Effector memory CD4-positive, alpha-beta T cell (primary cell): Measurements from ENCODE around the gene TNNI3.
A peak's percentile ranks its signal among the peaks of the same experiment; 100 is the strongest.
"Not testable (repeated sequence)": the region's sequence is repeated elsewhere in the genome, so short reads cannot be mapped to it uniquely, and the experiment has no call there.

Source experiments
- DNase-seq, 3 donors: peaks; one replicate each; pipeline ENCODE4 v3.0.0-alpha.2; 2020
- H3K27ac ChIP-seq: 2 replicates; pipeline ENCODE4 v1.7.0; 2013; ENCODE audit warnings: mild to moderate bottlenecking, low read length, moderate library complexity; ENCODE audit not compliant: insufficient read depth, poor library complexity, severe bottlenecking
- H3K27me3 ChIP-seq: replicated peaks from 2 replicates; pipeline ENCODE4 v1.7.0; 2013; ENCODE audit warnings: mild to moderate bottlenecking, low read length; ENCODE audit not compliant: insufficient read depth, control insufficient read depth, poor library complexity, severe bottlenecking
- H3K36me3 ChIP-seq: 2 replicates; pipeline ENCODE4 v1.7.0; 2013; ENCODE audit warnings: mild to moderate bottlenecking, low read length, moderate library complexity; ENCODE audit not compliant: control insufficient read depth, insufficient read depth
- H3K4me1 ChIP-seq: 2 replicates; pipeline ENCODE4 v1.7.0; 2013; ENCODE audit warnings: low read length, mild to moderate bottlenecking; ENCODE audit not compliant: control insufficient read depth, insufficient read depth, poor library complexity, severe bottlenecking
- H3K4me3 ChIP-seq: 2 replicates; pipeline ENCODE4 v1.7.0; 2013; ENCODE audit warnings: low read length, low read depth, mild to moderate bottlenecking; ENCODE audit not compliant: insufficient read depth, poor library complexity, severe bottlenecking
- H3K9me3 ChIP-seq: 2 replicates; pipeline ENCODE4 v1.7.0; 2013; ENCODE audit warnings: mild to moderate bottlenecking, low read length, moderate library complexity; ENCODE audit not compliant: control insufficient read depth

Gene TNNI3

GRCh38 chr19:55173186-55173713, 15.7 kb upstream of the TNNI3 start:
- H3K4me1 ChIP-seq = peaks cover 13% of the 10 kb centered on the region
- H3K36me3 ChIP-seq = no peaks in the 10 kb centered on the region
- H3K9me3 ChIP-seq = no peaks in the 10 kb centered on the region
- no peak for DNase-seq
- H3K27me3 ChIP-seq = peaks cover 42% of the 10 kb centered on the region
- H3K4me3 ChIP-seq = peak overlapping the region; percentile 42
- H3K27ac ChIP-seq = no peak overlapping the region

GRCh38 chr19:55172741-55173140, 15.2 kb upstream of the TNNI3 start:
- Histone ChIP-seq H3K9me3 (no peaks in the 10 kb centered on the region), H3K4me1 (peaks cover 13% of the 10 kb centered on the region), H3K27me3 (peaks cover 39% of the 10 kb centered on the region), H3K36me3 (no peaks in the 10 kb centered on the region), H3K27ac (no peak overlapping the region), H3K4me3 (no peak overlapping the region)
- DNase-seq = no peak

DNA sequence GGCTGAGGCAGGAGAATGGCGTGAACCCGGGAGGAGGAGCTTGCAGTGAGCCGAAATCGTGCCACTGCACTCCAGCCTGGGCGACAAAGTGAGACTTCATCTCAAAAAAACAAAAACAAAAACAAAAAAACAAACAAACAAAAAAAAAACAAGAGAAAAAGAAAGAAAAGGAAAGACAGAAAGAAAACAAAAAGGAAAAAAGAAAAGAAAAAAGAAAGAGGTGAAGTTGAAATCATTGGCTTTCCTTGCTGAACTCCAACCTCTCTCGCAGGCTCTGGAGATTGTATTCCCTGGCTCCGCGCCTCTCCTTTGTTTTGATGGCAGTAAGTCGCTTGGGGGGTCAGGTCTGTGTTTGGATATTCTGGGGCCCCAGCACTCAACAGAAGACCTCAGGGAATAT, 14.8 kb upstream of the TNNI3 start:
- H3K36me3 ChIP-seq, H3K4me3 ChIP-seq, H3K9me3 ChIP-seq, DNase-seq, H3K27ac ChIP-seq: not testable (repeated sequence)
- peaks cover 38% of the 10 kb centered on the region for H3K27me3 ChIP-seq
- H3K4me1 ChIP-seq = peaks cover 13% of the 10 kb centered on the region

GRCh38 chr19:55171440-55171839, 13.9 kb upstream of the TNNI3 start:
- Histone ChIP-seq H3K27me3 (peaks cover 37% of the 10 kb centered on the region), H3K9me3 (no peaks in the 10 kb centered on the region)

GRCh38 chr19:55169136-55169535, 11.6 kb upstream of the TNNI3 start:
- Histone ChIP-seq H3K4me1 (peaks cover 19% of the 10 kb centered on the region), H3K9me3 (no peaks in the 10 kb centered on the region), H3K27me3 (peaks cover 34% of the 10 kb centered on the region)

More at GRCh38 chr19:55171440-55171839, 13.9 kb upstream of the TNNI3 start:
- no peak overlapping the region for H3K4me3 ChIP-seq
- peaks cover 18% of the 10 kb centered on the region for H3K4me1 ChIP-seq
- no peaks in the 10 kb centered on the region for H3K36me3 ChIP-seq
- DNase-seq = no peak
- no peak overlapping the region for H3K27ac ChIP-seq

DNA sequence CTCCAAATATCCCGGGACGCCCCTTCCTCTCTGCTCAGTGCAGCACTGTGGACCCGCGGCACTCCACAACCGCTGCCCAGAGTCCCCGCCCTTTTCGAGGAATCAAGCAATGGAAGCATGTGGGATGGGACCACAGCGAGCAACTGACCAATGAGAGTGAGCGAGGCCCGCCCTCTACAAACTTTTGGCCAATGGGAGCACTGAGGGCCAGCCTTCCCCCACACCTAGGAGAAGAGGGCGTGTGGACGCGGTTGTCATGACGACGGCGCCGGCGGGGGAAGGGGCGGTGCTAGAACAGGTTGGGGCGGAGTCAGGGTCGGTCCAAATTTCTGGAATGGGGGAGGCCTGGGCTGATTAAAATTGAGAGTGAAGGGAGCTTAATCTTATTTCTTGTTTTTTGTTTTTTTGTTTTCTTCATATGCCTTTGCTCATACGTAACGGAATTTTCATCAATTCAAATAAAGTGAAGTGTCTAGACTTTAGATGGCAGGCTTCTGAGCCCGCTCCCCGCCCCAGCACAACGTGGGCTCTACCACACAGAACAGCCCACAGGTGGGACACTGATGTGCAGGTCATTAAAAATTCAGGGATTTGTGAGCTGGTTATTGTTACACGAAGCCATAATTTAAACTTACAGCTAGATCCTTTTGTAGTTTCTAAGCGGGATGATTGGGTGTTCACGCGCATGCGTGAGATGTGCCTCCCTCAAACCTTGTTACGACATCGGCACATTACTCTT, 9.2 kb upstream of the TNNI3 start, which contains the start of gene DNAAF3:
DNAAF3 (minus strand) TSS at position 84 of the 739 bp plus-strand sequence. CDS start 200 bp downstream, outside the sequence.
- no peaks in the 10 kb centered on the region for H3K9me3 ChIP-seq
- H3K36me3 ChIP-seq = no peaks in the 10 kb centered on the region
- no peak within 1 kb of the TSS for H3K27ac ChIP-seq
- peaks cover 28% of the 10 kb centered on the region for H3K27me3 ChIP-seq
- H3K4me3 ChIP-seq = peak within 1 kb of the TSS; percentile 11
- peak; percentile 15 to 47 (median 30) for DNase-seq
- peaks cover 11% of the 10 kb centered on the region for H3K4me1 ChIP-seq

More at GRCh38 chr19:55169136-55169535, 11.6 kb upstream of the TNNI3 start:
- no peak overlapping the region for H3K4me3 ChIP-seq
- no peak for DNase-seq
- no peaks in the 10 kb centered on the region for H3K36me3 ChIP-seq
- no peak overlapping the region for H3K27ac ChIP-seq

DNA sequence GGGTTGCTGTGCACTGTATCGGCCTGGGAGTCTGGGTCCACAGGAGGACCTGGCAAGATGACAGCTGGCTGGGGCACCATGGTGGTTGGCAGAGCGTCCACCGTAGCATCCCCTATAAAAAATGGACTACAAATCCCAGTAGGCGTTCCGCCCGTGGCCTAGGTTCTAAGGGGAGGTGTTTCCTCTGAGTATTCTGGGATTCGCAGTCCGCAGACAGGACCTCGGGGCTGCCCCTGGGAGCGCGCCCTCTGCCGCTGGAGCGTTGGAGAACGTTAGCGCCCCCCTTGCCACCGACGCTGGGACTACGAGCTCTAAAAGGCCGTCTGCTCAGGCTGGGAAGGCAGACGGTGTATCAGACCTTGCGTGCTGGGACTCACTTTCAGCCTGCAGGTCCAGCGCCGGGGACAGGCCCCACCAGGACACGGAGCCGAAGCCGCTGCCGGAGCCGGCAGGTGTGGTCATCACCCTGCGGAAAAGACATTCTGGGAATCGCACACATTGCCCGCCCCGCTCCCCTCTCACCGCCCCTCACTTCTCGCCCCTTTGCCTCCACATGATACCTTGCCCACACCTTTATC, 8.5 kb upstream of the TNNI3 start:
- H3K27ac ChIP-seq = no peak overlapping the region
- H3K36me3 ChIP-seq = no peaks in the 10 kb centered on the region
- DNase-seq = no peak
- H3K9me3 ChIP-seq = no peaks in the 10 kb centered on the region
- peaks cover 11% of the 10 kb centered on the region for H3K4me1 ChIP-seq
- H3K27me3 ChIP-seq = peaks cover 35% of the 10 kb centered on the region
- H3K4me3 ChIP-seq = peak overlapping the region; percentile 11

DNA sequence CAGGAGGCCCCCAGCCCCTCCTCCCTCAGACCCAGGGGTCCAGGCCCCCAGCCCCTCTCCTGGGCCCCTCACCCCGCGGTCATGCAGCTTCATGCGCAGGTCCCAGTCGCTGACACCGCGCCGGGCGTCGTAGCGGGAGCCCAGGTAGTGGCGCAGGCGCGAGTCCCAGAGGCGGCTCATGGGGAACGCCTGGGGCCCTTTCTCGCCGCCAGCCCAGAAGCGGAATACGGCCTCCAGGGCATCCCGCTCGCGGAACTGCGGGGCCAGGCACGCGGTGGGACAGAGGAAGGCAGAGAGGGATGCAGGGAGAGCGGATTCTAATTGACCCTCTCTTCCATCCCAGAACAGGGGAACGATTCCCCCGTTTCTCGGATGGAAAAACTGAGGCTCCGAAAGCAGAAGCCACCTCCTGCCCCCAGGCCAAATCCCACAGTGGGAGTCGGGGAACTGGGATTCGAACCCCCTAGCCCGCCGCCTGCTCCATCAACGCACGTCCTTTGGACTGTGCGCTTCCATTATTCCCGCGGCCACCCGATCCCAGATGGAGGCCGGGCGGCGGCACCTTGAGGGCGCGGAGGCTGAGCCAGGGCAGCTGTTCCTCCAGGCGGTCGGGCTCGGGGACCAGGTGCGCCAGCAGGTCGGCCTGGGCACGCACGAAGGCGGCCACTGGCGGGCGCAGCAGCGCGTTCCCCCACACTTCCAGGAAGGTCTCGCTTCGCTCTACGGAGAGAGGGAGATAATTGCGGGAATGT, 4.2 kb upstream of the TNNI3 start:
- H3K4me3 ChIP-seq = no peak overlapping the region
- H3K27ac ChIP-seq = no peak overlapping the region
- H3K4me1 ChIP-seq = peaks cover 9% of the 10 kb centered on the region
- H3K36me3 ChIP-seq = no peaks in the 10 kb centered on the region
- no peak for DNase-seq
- peaks cover 54% of the 10 kb centered on the region for H3K27me3 ChIP-seq
- H3K9me3 ChIP-seq = no peaks in the 10 kb centered on the region

DNA sequence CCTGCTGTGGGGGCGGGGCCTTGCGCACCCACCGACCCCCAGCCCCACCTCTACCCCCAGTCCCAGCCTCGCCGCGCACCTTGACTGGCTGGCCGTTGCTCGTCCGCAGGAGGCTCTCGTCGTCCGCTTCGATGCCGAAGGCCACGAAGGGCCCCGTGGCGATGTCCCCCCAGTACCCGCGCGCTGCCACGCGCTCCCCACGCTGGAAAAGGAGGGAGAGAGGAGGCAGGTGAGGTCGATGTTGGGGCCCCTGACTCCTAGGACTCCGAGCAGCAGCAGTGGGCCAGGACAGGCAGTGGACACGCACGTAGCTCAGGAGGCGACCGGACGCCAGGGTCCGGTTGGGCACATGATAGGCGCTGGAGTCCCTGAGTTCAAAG, 3.4 kb upstream of the TNNI3 start:
- no peak for DNase-seq
- Histone ChIP-seq H3K4me1 (peaks cover 4% of the 10 kb centered on the region), H3K36me3 (no peaks in the 10 kb centered on the region), H3K4me3 (no peak overlapping the region), H3K27me3 (peaks cover 54% of the 10 kb centered on the region), H3K27ac (no peak overlapping the region), H3K9me3 (no peaks in the 10 kb centered on the region)
